Activated CD8-positive, alpha-beta T cell treated with anti-CD3 and anti-CD28 coated beads for 36 hours (primary cell): ENCODE measurements around the gene UBXN10. TPM values are rescaled to one million over a fixed set of nuclear protein-coding genes. Genes with fewer than 3 reads are reported as not detected.

ENCODE experiments used
- ATAC-seq: fragments of 200-7000 bp; cut with Tn5 transposase; one replicate; pipeline ENCODE4 v1.10.0; 2021; ENCODE audit warnings: mild to moderate bottlenecking, moderate library complexity
- CTCF ChIA-PET: fragments of 350-600 bp; sonication (Branson Sonifier 250); formaldehyde crosslinking; loops from one replicate; lab custom pipeline; 2021; ENCODE audit warnings: antibody characterized with exemption; lab: Charles Lee
- POLR2A ChIA-PET: fragments of 350-600 bp; sonication (Branson Sonifier 250); formaldehyde crosslinking; loops from one replicate; lab custom pipeline; 2021; ENCODE audit warnings: antibody characterized with exemption; lab: Charles Lee
- DNase-seq: peaks from one replicate; pipeline ENCODE4 v3.0.0-alpha.2; 2020
- H3K27ac Mint-ChIP-seq: one replicate; pipeline ENCODE4 v1.8.0; 2021; ENCODE audit warnings: mild to moderate bottlenecking, mixed read lengths
- H3K27me3 Mint-ChIP-seq: one replicate; pipeline ENCODE4 v1.8.0; 2021; ENCODE audit warnings: mixed read lengths
- H3K36me3 Mint-ChIP-seq: one replicate; pipeline ENCODE4 v1.8.0; 2021; ENCODE audit warnings: low read depth, mixed read lengths
- H3K4me1 Mint-ChIP-seq: one replicate; pipeline ENCODE4 v1.8.0; 2021; ENCODE audit warnings: low read depth, mixed read lengths
- H3K4me3 Mint-ChIP-seq: one replicate; pipeline ENCODE4 v1.8.0; 2021; ENCODE audit warnings: mild to moderate bottlenecking, moderate library complexity, mixed read lengths
- H3K9me3 Mint-ChIP-seq: one replicate; pipeline ENCODE4 v1.8.0; 2021; ENCODE audit warnings: mixed read lengths
- intact Hi-C: fragments of 100-400 bp; cut with micrococcal nuclease; formaldehyde crosslinking; loops from one replicate; pipeline ENCODE4 v1.10.0; 2022
- total RNA-seq, 2 experiments: library from RNA; stranded (reverse); gene quantifications; one replicate each; pipeline ENCODE4 v1.2.3, GENCODE V29; 2021
- TF ChIP-seq, protein P1 (sequence below): fragments of 200-600 bp; IDR thresholded peaks from one replicate; pipeline ENCODE4 v1.8.0; 2022; ENCODE audit warnings: antibody characterized with exemption, mild to moderate bottlenecking

UBXN10 gene
- total RNA-seq, 2 experiments from 2014 or later: 0.34 to 0.45 TPM

DNA sequence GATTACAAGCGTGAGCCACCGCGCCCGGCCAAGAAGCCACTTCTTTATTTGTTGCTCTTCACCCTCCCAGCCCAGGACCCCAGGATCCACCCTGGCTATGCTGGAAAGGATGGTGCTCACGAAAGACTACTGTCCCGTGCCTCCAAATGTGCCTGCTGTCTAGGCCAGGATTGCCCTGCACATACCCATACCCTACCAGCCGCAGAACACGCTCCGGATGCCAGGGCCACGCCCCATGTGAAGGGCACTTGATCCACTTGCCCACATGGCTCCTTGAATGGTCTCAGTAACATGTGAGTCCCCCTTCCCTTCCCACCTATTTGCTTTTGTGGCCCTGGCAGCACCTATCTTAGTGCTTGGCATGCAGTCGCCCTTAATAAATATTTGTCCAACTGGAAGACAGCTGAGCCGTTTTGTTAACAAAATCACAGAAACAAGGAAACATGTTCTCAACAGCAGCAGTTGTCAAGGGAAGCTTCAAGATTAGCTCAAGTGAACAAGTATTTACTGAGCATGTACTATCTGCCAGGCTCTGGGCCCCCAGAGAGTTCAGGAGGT, 13.8 kb upstream of the UBXN10 start:
- intact Hi-C loops: no loop called here
- Mint-ChIP-seq H3K27me3 (peaks cover 2% of the 10 kb centered on the region), H3K9me3 (no peaks in the 10 kb centered on the region), H3K4me1 (peaks cover 26% of the 10 kb centered on the region), H3K4me3 (no peak overlapping the region), H3K27ac (peak overlapping the region; percentile 39), H3K36me3 (no peaks in the 10 kb centered on the region)
- ATAC-seq (no peak), DNase-seq (no peak)
- ChIA-PET POLR2A (interaction anchor here (0.6 to 1.0 kb wide), 2 partner anchors 10 to 1086 kb away, joined by 3 read pairs; no protein-coding TSS in a partner anchor), CTCF (interaction anchor here (1.3 to 3.6 kb wide), 4 partner anchors 16 to 23 kb away, joined by 3 to 17 read pairs (median 6); no protein-coding TSS in a partner anchor)
- TF ChIP-seq, protein P1, sequence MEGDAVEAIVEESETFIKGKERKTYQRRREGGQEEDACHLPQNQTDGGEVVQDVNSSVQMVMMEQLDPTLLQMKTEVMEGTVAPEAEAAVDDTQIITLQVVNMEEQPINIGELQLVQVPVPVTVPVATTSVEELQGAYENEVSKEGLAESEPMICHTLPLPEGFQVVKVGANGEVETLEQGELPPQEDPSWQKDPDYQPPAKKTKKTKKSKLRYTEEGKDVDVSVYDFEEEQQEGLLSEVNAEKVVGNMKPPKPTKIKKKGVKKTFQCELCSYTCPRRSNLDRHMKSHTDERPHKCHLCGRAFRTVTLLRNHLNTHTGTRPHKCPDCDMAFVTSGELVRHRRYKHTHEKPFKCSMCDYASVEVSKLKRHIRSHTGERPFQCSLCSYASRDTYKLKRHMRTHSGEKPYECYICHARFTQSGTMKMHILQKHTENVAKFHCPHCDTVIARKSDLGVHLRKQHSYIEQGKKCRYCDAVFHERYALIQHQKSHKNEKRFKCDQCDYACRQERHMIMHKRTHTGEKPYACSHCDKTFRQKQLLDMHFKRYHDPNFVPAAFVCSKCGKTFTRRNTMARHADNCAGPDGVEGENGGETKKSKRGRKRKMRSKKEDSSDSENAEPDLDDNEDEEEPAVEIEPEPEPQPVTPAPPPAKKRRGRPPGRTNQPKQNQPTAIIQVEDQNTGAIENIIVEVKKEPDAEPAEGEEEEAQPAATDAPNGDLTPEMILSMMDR: no peak

DNA sequence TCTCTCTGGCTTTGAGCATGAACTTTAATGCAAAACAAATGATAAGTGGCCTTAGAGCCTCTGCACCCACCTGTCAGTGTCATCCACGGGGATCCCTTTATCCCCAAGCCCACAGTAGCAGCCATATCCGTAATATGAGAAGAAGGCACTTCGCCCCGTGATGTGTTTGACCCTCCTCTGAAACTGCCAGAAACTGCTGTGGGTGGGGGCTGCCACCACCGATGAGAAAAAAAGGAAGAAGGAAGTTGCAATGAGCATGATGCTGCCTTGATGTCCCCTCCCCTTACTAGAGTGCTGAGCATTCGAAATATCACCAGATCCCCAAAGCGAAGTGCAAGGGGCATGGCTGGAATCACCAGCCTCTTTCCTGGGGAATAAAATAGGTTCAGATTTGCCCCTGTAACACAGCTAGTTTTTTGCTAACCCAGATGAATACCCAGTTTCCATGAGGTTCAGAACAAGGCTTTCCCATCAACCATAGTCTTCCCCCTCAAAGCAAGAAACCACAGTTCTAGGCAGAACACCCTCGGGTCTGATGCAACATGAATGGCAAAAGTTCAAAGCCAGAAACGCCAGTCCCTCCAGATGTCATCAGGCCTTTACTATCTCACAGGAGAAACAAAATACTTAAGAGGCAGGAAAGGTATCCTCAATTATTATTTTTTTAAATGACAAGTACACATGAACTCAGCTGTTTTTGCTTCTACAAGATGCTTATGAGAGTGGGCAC, 10.8 kb upstream of the UBXN10 start:
- intact Hi-C loops: no loop called here
- Mint-ChIP-seq H3K9me3 (peaks cover 10% of the 10 kb centered on the region), H3K36me3 (peaks cover 2% of the 10 kb centered on the region), H3K4me1 (peaks cover 26% of the 10 kb centered on the region), H3K27me3 (peaks cover 2% of the 10 kb centered on the region), H3K4me3 (peak overlapping the region; percentile 34), H3K27ac (peak overlapping the region; percentile 71)
- peak; percentile 48 for ATAC-seq
- ChIA-PET CTCF (no interaction called here), POLR2A (interaction anchor here (1.2 kb wide), 1 partner anchor 9 kb away, joined by 3 read pairs; no protein-coding TSS in a partner anchor)
- TF ChIP-seq, protein P1: no peak
- DNase-seq: peak; percentile 29

DNA sequence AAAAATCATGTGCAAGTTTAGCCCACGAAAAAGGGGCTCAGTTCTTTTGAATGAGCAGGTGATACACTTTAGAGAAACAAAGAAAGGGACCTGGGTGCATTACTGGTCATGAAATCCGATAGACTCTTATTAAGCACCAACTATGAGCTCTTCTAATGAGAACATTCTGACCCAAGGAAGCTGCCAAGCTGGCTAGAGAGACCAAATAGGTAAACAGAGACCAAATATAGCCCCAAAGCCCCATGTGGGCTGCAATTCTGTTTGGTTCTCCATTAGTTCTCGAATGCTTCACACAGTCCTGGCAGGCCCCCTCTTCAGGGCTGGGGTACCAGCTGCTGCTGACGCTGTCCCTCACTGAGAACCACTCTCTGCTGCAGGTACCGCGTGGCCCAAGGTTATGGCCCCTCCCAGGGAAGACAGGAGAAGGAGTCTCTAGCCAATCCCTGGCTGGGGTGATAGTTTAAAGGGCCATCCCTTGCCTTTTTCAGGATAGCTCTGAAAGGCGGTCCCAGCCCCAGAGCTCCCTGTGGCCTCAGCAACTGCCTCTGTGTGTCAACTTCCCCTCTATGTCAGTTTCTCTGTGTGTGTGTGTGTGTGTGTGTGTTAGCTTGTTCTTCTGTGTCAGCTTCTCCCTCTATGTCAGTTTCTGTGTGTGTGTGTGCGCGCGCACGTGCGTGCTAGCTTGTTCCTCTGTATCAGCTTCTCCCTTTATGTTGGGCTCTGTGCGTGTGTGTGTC, 7.1 kb upstream of the UBXN10 start:
- ATAC-seq: no peak
- TF ChIP-seq, protein P1: no peak
- ChIA-PET POLR2A (interaction anchor here (0.8 kb wide), 1 partner anchor 9 kb away, joined by 3 read pairs; no protein-coding TSS in a partner anchor), CTCF (interaction anchor here (1.1 to 3.0 kb wide), 7 partner anchors 9 to 315 kb away, joined by 3 to 20 read pairs (median 6); no protein-coding TSS in a partner anchor)
- Mint-ChIP-seq H3K4me1 (peaks cover 17% of the 10 kb centered on the region), H3K4me3 (no peak overlapping the region), H3K9me3 (peaks cover 10% of the 10 kb centered on the region), H3K27ac (no peak overlapping the region), H3K27me3 (peaks cover 2% of the 10 kb centered on the region), H3K36me3 (peaks cover 2% of the 10 kb centered on the region)
- DNase-seq: no peak
- intact Hi-C loops: no loop called here

DNA sequence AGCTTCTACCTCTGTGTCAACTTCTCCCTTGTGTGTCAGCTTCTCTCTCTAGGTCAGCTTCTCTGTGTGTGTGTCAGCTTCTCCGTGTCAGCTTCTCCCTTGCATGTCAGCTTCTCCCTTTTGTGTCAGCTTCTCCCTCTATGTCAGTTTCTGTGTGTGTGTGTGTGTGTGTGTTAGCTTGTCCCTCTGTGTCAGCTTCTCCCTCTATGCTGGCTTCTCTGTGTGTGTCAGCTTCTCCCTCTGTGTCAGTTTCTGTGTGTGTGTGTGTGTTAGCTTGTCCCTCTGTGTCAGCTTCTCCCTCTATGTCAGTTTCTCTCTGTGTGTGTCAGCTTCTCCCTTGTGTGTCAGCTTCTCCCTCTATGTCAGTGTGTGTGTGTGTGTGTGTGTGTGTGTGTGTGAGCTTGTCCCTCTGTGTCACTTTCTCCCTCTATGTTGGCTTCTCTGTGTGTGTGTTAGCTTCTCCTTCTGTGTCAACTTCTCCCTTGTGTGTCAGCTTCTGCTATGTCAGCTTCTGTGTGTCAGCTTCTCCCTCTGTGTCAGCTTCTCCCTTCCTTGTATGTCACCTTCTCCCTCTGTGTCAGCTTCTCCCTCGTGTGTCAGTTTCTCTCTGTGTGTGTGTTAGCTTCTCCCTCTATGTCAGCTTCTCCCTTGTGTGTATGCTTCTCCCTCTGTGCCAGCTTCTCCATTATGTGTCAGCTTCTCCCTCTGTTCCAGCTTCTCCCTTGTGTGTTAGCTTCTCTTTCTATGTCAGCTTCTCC, 6.3 kb upstream of the UBXN10 start:
- intact Hi-C loops: no loop called here
- peaks cover 4% of the 10 kb centered on the region for H3K36me3 Mint-ChIP-seq
- H3K9me3 Mint-ChIP-seq: peaks cover 10% of the 10 kb centered on the region
- ATAC-seq (no peak), DNase-seq (no peak)
- TF ChIP-seq, protein P1: no peak
- ChIA-PET POLR2A (interaction anchor here (0.8 kb wide), 1 partner anchor 8 kb away, joined by 3 read pairs; no protein-coding TSS in a partner anchor), CTCF (interaction anchor here (0.7 to 3.0 kb wide), 9 partner anchors 8 to 261 kb away, joined by 3 to 20 read pairs (median 4); no protein-coding TSS in a partner anchor)
- H3K4me3 Mint-ChIP-seq: no peak overlapping the region
- H3K27me3 Mint-ChIP-seq: peaks cover 2% of the 10 kb centered on the region
- peaks cover 18% of the 10 kb centered on the region for H3K4me1 Mint-ChIP-seq
- no peak overlapping the region for H3K27ac Mint-ChIP-seq
